CD14-positive monocyte (primary cell): ENCODE data around the gene RASA2. TPM values are rescaled to one million over a fixed set of nuclear protein-coding genes. Genes with fewer than 3 reads are reported as not detected.

Source experiments
- DNase-seq, 3 donors: peaks; one replicate each; pipeline ENCODE4 v3.0.0-alpha.2; 2011 to 2022
- H2AFZ ChIP-seq: 2 replicates; pipeline ENCODE4 v1.6.0; 2012; ENCODE audit warnings: mild to moderate bottlenecking, low read depth, low read length, inconsistent platforms; ENCODE audit not compliant: insufficient read depth, poor library complexity, severe bottlenecking
- H3K27ac ChIP-seq, 2 donors: 1 replicate in 1 of 2; 2 replicates in 1 of 2; pipeline ENCODE4 v1.5.1; 2012 to 2013; ENCODE audit warnings: low read length in 2 of 2, control low read depth in 1 of 2, inconsistent platforms in 1 of 2, low read depth in 1 of 2, mild to moderate bottlenecking in 1 of 2
- H3K27me3 ChIP-seq, 2 donors: one replicate each; pipeline versions ENCODE4 v1.6.0 to v1.6.1; 2011 to 2013; ENCODE audit warnings: low read length in 2 of 2; ENCODE audit not compliant: control insufficient read depth in 2 of 2, insufficient read depth in 2 of 2
- H3K36me3 ChIP-seq, 2 donors: replicated peaks in 1 of 2; 1 replicate in 1 of 2; 2 replicates in 1 of 2; pipeline versions ENCODE4 v1.5.1 to v1.6.1; 2012 to 2013; ENCODE audit warnings: low read length in 2 of 2, control low read depth in 1 of 2, inconsistent platforms in 1 of 2, mild to moderate bottlenecking in 1 of 2; ENCODE audit not compliant: insufficient read depth in 2 of 2, control insufficient read depth in 1 of 2
- H3K4me1 ChIP-seq, 2 donors: 1 replicate in 1 of 2; 2 replicates in 1 of 2; pipeline versions ENCODE4 v1.5.1 to v1.6.1; 2012 to 2013; ENCODE audit warnings: low read length in 2 of 2, control low read depth in 1 of 2, inconsistent platforms in 1 of 2, mild to moderate bottlenecking in 1 of 2, moderate library complexity in 1 of 2; ENCODE audit not compliant: insufficient read depth in 2 of 2, control insufficient read depth in 1 of 2
- H3K4me2 ChIP-seq: replicated peaks from 2 replicates; pipeline ENCODE3; 2012; ENCODE audit warnings: low read length, moderate library complexity, mild to moderate bottlenecking; ENCODE audit not compliant: poor library complexity, severe bottlenecking; ENCODE audit errors: extremely low read depth
- H3K4me3 ChIP-seq, 3 experiments: fragments of 200-600 bp in 1 of 3; sonication (generic) in 1 of 3; replicated peaks in 1 of 3; 1 replicate in 2 of 3; 2 replicates in 1 of 3; pipeline ENCODE4 v1.5.1; 2011 to 2013; ENCODE audit warnings: low read length in 3 of 3, mild to moderate bottlenecking in 3 of 3, control low read depth in 2 of 3, low read depth in 2 of 3, inconsistent platforms in 1 of 3, moderate library complexity in 1 of 3
- H3K79me2 ChIP-seq: 2 replicates; pipeline ENCODE4 v1.6.0; 2012; ENCODE audit warnings: mild to moderate bottlenecking, control low read depth, inconsistent platforms, low read length, moderate library complexity; ENCODE audit not compliant: insufficient read depth
- H3K9ac ChIP-seq: 2 replicates; pipeline ENCODE4 v1.6.0; 2017; ENCODE audit warnings: low read length, mild to moderate bottlenecking; ENCODE audit not compliant: insufficient read depth, poor library complexity, severe bottlenecking
- H3K9me3 ChIP-seq, 2 donors: replicated peaks in 1 of 2; 1 replicate in 1 of 2; 2 replicates in 1 of 2; pipeline versions ENCODE4 v1.5.1 to v1.6.1; 2012 to 2013; ENCODE audit warnings: low read length in 2 of 2, control low read depth in 1 of 2; ENCODE audit not compliant: control insufficient read depth in 1 of 2, insufficient read depth in 1 of 2
- H4K20me1 ChIP-seq: 2 replicates; pipeline ENCODE4 v1.6.0; 2012; ENCODE audit warnings: mild to moderate bottlenecking, low read length, control low read depth, moderate library complexity; ENCODE audit not compliant: insufficient read depth
- H3K27ac Mint-ChIP-seq, 7 donors: one replicate each; pipeline ENCODE4 v1.8.0; 2020; ENCODE audit warnings: mild to moderate bottlenecking in 7 of 7, mixed read lengths in 7 of 7, moderate library complexity in 6 of 7, inconsistent platforms in 2 of 7
- H3K27me3 Mint-ChIP-seq, 3 donors: one replicate each; pipeline ENCODE4 v1.8.0; 2021 to 2022; ENCODE audit warnings: low read depth in 3 of 3, mild to moderate bottlenecking in 3 of 3, mixed read lengths in 3 of 3, moderate library complexity in 3 of 3, inconsistent platforms in 1 of 3
- H3K36me3 Mint-ChIP-seq, 2 donors: one replicate each; pipeline ENCODE4 v1.8.0; 2020; ENCODE audit warnings: mixed read lengths in 2 of 2, inconsistent platforms in 1 of 2, mild to moderate bottlenecking in 1 of 2
- H3K4me1 Mint-ChIP-seq: one replicate; pipeline ENCODE4 v1.8.0; 2020; ENCODE audit warnings: mild to moderate bottlenecking, mixed read lengths
- H3K4me3 Mint-ChIP-seq, 2 donors: one replicate each; pipeline ENCODE4 v1.8.0; 2020; ENCODE audit warnings: mild to moderate bottlenecking in 2 of 2, mixed read lengths in 2 of 2, moderate library complexity in 1 of 2
- H3K9me3 Mint-ChIP-seq, 7 donors: one replicate each; pipeline ENCODE4 v1.8.0; 2020 to 2022; ENCODE audit warnings: mixed read lengths in 7 of 7, mild to moderate bottlenecking in 6 of 7, moderate library complexity in 6 of 7, inconsistent platforms in 2 of 7
- WGBS: methylation state at CpG from one replicate; pipeline ENCODE4 v1.1.5; 2013; ENCODE audit warnings: missing lambda C conversion rate; ENCODE audit not compliant: insufficient coverage; 5-methylcytosine and 5-hydroxymethylcytosine counted together
- intact Hi-C, 2 donors: fragments of 100-400 bp; cut with micrococcal nuclease; formaldehyde crosslinking; loops; one replicate each; pipeline versions ENCODE4 v1.15.0 to v1.15.1; 2023
- polyA plus RNA-seq, 3 donors: library from polyadenylated mRNA; depleted of rRNA in 1 of 3; unstranded in 2 of 3; stranded (reverse) in 1 of 3; fragments of 300-500 nt in 2 of 3; fragments of >200 nt in 1 of 3; fragmentation: Illumina TruSeq in 2 of 3; gene quantifications; 1 replicate in 2 of 3; 2 replicates in 1 of 3; pipeline ENCODE4 v1.2.3, GENCODE V29; 2012 to 2021
- TF ChIP-seq, protein P1 (sequence below): fragments of 200-600 bp; IDR thresholded peaks from one replicate; pipeline ENCODE4 v1.8.0; 2022; ENCODE audit warnings: antibody characterized with exemption, mild to moderate bottlenecking

Gene RASA2
- polyA plus RNA-seq, 3 donors: 7.0 to 13.5 (median 8.8) TPM

- H3K9me3 Mint-ChIP-seq: peaks cover 3 to 14% (median 11%) of the 10 kb centered on the region in 7 donors
- H3K4me3 Mint-ChIP-seq: no peak overlapping the region
- no peaks in the 10 kb centered on the region for H3K27me3 ChIP-seq
- no peak for DNase-seq
- H3K4me1 Mint-ChIP-seq: peaks cover 7% of the 10 kb centered on the region
- H3K9ac ChIP-seq: no peak overlapping the region
- H3K4me2 ChIP-seq: no peak overlapping the region
- H3K27ac Mint-ChIP-seq: no peak overlapping the region
- TF ChIP-seq, protein P1, sequence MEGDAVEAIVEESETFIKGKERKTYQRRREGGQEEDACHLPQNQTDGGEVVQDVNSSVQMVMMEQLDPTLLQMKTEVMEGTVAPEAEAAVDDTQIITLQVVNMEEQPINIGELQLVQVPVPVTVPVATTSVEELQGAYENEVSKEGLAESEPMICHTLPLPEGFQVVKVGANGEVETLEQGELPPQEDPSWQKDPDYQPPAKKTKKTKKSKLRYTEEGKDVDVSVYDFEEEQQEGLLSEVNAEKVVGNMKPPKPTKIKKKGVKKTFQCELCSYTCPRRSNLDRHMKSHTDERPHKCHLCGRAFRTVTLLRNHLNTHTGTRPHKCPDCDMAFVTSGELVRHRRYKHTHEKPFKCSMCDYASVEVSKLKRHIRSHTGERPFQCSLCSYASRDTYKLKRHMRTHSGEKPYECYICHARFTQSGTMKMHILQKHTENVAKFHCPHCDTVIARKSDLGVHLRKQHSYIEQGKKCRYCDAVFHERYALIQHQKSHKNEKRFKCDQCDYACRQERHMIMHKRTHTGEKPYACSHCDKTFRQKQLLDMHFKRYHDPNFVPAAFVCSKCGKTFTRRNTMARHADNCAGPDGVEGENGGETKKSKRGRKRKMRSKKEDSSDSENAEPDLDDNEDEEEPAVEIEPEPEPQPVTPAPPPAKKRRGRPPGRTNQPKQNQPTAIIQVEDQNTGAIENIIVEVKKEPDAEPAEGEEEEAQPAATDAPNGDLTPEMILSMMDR: no peak
- H2AFZ ChIP-seq: no peak overlapping the region
- intact Hi-C loops: no loop called here
- H3K27me3 Mint-ChIP-seq: no peaks in the 10 kb centered on the region
- H4K20me1 ChIP-seq: peaks cover 6% of the 10 kb centered on the region
- peaks cover 52 to 79% of the 10 kb centered on the region in 2 donors for H3K36me3 ChIP-seq
- H3K36me3 Mint-ChIP-seq: peaks cover 59 to 86% of the 10 kb centered on the region in 2 donors
- peaks cover 7 to 10% of the 10 kb centered on the region in 2 donors for H3K9me3 ChIP-seq
- peaks cover 13% of the 10 kb centered on the region for H3K79me2 ChIP-seq
- no peak overlapping the region for H3K4me3 ChIP-seq
- no peak overlapping the region for H3K27ac ChIP-seq
- peaks cover 3 to 4% of the 10 kb centered on the region in 2 donors for H3K4me1 ChIP-seq
- no CpG with 5 or more reads among the region's 3 CpGs for WGBS
Measured at GRCh38 chr3:141519587-141519986, 32.8 kb downstream of the RASA2 start.

DNA sequence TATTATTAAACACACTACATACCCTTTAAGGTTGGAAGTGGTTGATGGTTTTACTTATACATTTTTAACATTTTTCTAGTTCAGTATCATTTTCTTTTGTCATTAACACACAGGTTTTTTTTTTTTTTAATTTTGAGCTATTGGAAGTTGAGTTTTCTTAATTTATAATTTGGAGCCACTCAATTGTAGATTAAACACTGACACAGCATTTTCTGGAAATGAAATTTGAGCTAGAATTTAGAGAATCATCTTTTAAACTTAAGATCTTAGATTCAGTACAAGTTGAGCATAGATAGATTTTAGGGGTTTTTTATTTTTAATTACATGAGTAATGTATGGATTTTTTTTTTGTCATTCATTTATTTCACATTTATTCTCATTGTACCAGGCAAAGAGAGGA is 35.0 kb downstream of the RASA2 start:
- peaks cover 3 to 10% (median 7%) of the 10 kb centered on the region in 7 donors for H3K9me3 Mint-ChIP-seq
- H3K4me1 Mint-ChIP-seq: peaks cover 29% of the 10 kb centered on the region
- TF ChIP-seq, protein P1: no peak
- H4K20me1 ChIP-seq: peaks cover 6% of the 10 kb centered on the region
- H3K9ac ChIP-seq: no peak overlapping the region
- H3K4me3 Mint-ChIP-seq: no peak overlapping the region
- peaks cover 21% of the 10 kb centered on the region for H3K79me2 ChIP-seq
- peaks cover 45 to 76% of the 10 kb centered on the region in 2 donors for H3K36me3 Mint-ChIP-seq
- peaks cover 6 to 7% of the 10 kb centered on the region in 2 donors for H3K9me3 ChIP-seq
- H3K27ac ChIP-seq: no peak overlapping the region
- H3K4me3 ChIP-seq: no peak overlapping the region
- intact Hi-C loops: no loop called here
- H3K36me3 ChIP-seq: peaks cover 41 to 67% of the 10 kb centered on the region in 2 donors
- no peak overlapping the region for H2AFZ ChIP-seq
- H3K4me1 ChIP-seq: peaks cover 21 to 25% of the 10 kb centered on the region in 2 donors
- no peak for DNase-seq
- H3K27me3 ChIP-seq: no peaks in the 10 kb centered on the region
- H3K27me3 Mint-ChIP-seq: no peaks in the 10 kb centered on the region
- H3K4me2 ChIP-seq: no peak overlapping the region
- no peak overlapping the region for H3K27ac Mint-ChIP-seq
